Vagina (tissue), 2 donors: ENCODE measurements around the gene BSND. TPM values are rescaled to one million over a fixed set of nuclear protein-coding genes. Genes with fewer than 3 reads are reported as not detected.

Experiments used
- DNase-seq, 2 donors: peaks; one replicate each; pipeline ENCODE4 v3.0.0-alpha.2; 2017; ENCODE audit errors: extremely low spot score in 2 of 2
- H3K27ac ChIP-seq: fragments of 200-600 bp; sonication (generic); one replicate; pipeline ENCODE4 v1.5.1; 2019
- H3K27me3 ChIP-seq: fragments of 200-600 bp; sonication (generic); one replicate; pipeline ENCODE4 v1.5.1; 2019
- H3K36me3 ChIP-seq, 2 donors: fragments of 200-600 bp; sonication (generic); one replicate each; pipeline ENCODE4 v1.5.1; 2017 to 2019
- H3K4me1 ChIP-seq: fragments of 200-600 bp; sonication (generic); one replicate; pipeline ENCODE4 v1.5.1; 2019
- H3K4me3 ChIP-seq, 2 donors: fragments of 200-600 bp; sonication (generic); 1 replicate in 1 of 2; 2 replicates in 1 of 2; pipeline ENCODE4 v1.5.1; 2016 to 2019
- H3K9me3 ChIP-seq: fragments of 200-600 bp; sonication (generic); one replicate; pipeline ENCODE4 v1.5.1; 2019
- CTCF ChIP-seq, 3 experiments: fragments of 450-650 bp in 2 of 3; fragments of 200-600 bp in 1 of 3; sonication (generic) in 1 of 3; IDR thresholded peaks; one replicate each; pipeline ENCODE4 v1.5.1; 2017 to 2019; ENCODE audit warnings: antibody characterized with exemption in 3 of 3, mild to moderate bottlenecking in 2 of 3, moderate library complexity in 2 of 3
- POLR2A ChIP-seq, 2 donors: fragments of 450-650 bp; IDR thresholded peaks; one replicate each; pipeline ENCODE4 v1.6.1; 2017; ENCODE audit warnings: antibody characterized with exemption in 2 of 2, mild to moderate bottlenecking in 2 of 2, moderate library complexity in 2 of 2
- POLR2AphosphoS5 ChIP-seq, 2 donors: sonication (generic); formaldehyde crosslinking; IDR thresholded peaks; one replicate each; pipeline ENCODE4 v1.9.0; 2017; ENCODE audit warnings: antibody characterized with exemption in 2 of 2, mild to moderate bottlenecking in 2 of 2, low read depth in 1 of 2; ENCODE audit not compliant: insufficient read depth in 1 of 2
- intact Hi-C: fragments of 100-400 bp; cut with DNase I; formaldehyde crosslinking; loops from one replicate; pipeline ENCODE4 v1.15.1; 2023
- total RNA-seq: library from RNA; depleted of rRNA; stranded (reverse); fragments of >200 nt; gene quantifications from one replicate; pipeline ENCODE4 v1.2.3, GENCODE V29; 2016

The BSND gene
- total RNA-seq, 1 donor from 2014 or later = not detected

DNA sequence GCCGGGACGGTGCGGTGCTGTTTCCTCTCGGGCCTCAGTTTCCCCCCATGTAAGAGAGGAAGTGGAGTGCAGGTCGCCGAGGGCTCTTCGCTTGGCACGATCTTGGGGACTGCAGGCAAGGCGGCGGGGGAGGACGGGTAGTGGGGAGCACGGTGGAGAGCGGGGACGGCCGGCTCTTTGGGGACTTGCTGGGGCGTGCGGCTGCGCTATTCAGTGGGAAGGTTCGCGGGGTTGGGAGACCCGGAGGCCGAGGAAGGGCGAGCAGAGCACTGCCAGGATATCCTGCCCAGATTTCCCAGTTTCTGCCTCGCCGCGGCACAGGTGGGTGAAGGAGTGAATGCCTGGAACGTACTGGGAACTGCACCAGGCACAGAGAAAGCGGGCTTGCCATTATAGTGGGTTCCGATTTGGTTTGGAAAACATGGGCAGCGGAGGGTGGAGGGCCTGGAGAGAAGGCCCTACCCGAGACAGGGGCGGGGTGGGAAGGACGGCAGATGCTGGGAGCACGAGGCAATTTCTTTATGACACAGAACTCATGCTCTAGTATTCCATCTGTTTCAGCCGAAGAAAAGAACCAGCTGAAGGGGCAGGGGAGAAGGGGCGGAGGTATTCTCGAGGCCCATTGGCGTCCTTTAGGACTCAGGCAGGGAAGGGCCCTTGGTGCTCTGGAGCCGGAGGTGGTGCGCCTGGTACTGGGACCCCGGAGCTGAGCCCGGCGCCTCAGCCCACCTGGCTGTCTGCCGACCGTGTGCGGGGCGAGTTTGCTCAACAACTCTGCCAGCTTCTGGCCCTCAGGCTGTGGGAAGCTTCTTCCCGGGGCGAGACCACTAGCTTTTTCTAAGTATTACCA lies 41.6 kb downstream of the BSND start:
- intact Hi-C loops = no loop called here

GRCh38 chr1:55040933-55041494 lies 42.3 kb downstream of the BSND start:
- intact Hi-C loops = no loop called here
- H3K4me3 ChIP-seq = no peak overlapping the region
- H3K4me1 ChIP-seq = peaks cover 20% of the 10 kb centered on the region
- TF ChIP-seq POLR2A (IDR thresholded peaks at IDR 0.05) (no peak), CTCF (IDR thresholded peaks at IDR 0.05) (no peak), POLR2AphosphoS5 (IDR thresholded peaks at IDR 0.05; ENCODE audit: insufficient read depth in 1 of 2, low read depth in 1 of 2) (no peak)
- no peaks in the 10 kb centered on the region for H3K36me3 ChIP-seq
- H3K9me3 ChIP-seq = no peaks in the 10 kb centered on the region
- no peak for DNase-seq
- H3K27me3 ChIP-seq = no peaks in the 10 kb centered on the region
- H3K27ac ChIP-seq = no peak overlapping the region

More for the DNA sequence above, 41.6 kb downstream of the BSND start:
- Histone ChIP-seq H3K4me1 (peaks cover 20% of the 10 kb centered on the region), H3K27me3 (no peaks in the 10 kb centered on the region), H3K4me3 (peak overlapping the region; percentile 23 to 28), H3K27ac (no peak overlapping the region), H3K36me3 (no peaks in the 10 kb centered on the region), H3K9me3 (no peaks in the 10 kb centered on the region)
- no peak for TF ChIP-seq POLR2A (IDR thresholded peaks at IDR 0.05)
- no peak for TF ChIP-seq POLR2AphosphoS5 (IDR thresholded peaks at IDR 0.05; ENCODE audit: insufficient read depth in 1 of 2, low read depth in 1 of 2)
- no peak for TF ChIP-seq CTCF (IDR thresholded peaks at IDR 0.05)
- DNase-seq = no peak

DNA sequence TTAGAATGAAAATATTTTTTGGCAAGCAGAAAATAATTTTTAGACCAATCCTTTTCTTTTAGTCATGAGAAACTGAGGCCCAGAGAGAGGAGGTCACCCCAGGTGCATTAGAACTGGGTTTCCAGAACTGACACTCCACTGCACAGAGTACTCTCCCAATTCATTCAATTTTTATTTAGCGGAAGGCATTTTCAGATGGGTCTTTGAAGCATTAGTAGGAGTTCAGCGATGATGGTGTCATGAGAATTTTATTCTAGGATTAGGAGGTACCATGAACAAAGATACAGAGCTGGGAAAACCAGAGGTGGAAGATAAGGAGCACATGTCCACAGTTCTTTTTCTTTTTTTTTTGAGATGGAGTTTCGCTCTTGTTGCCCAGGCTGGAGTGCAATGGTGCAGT lies 42.9 kb downstream of the BSND start:
- no peaks in the 10 kb centered on the region for H3K9me3 ChIP-seq
- peaks cover 20% of the 10 kb centered on the region for H3K4me1 ChIP-seq
- no peaks in the 10 kb centered on the region for H3K36me3 ChIP-seq
- H3K4me3 ChIP-seq = no peak overlapping the region
- intact Hi-C loops = no loop called here
- no peak for DNase-seq
- no peak overlapping the region for H3K27ac ChIP-seq
- H3K27me3 ChIP-seq = no peaks in the 10 kb centered on the region
- TF ChIP-seq POLR2AphosphoS5 (IDR thresholded peaks at IDR 0.05; ENCODE audit: insufficient read depth in 1 of 2, low read depth in 1 of 2) = no peak
- TF ChIP-seq POLR2A (IDR thresholded peaks at IDR 0.05) = no peak
- TF ChIP-seq CTCF (IDR thresholded peaks at IDR 0.05) = no peak

DNA sequence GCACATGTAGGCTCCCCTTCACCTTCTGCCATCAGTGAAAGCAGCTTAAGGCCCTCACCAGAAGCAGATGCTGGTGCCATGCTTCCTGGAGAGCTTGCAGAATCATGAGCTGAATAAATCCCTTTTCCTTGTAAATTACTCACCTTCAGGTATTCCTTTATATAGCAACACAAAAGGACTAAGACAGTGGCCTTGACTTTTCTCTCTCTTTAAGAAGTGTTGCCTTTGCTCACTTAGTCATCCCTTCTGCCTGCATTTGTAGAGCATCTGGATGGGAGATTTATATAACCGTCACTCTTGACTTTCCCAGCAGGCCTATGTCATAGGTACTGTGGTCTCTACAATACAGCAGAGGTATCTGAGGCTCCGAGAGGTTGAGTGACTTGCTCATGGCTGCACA lies 44.3 kb downstream of the BSND start:
- intact Hi-C loops = no loop called here
- no peaks in the 10 kb centered on the region for H3K27me3 ChIP-seq
- H3K9me3 ChIP-seq = no peaks in the 10 kb centered on the region
- TF ChIP-seq CTCF (IDR thresholded peaks at IDR 0.05) = no peak
- no peak for TF ChIP-seq POLR2AphosphoS5 (IDR thresholded peaks at IDR 0.05; ENCODE audit: insufficient read depth in 1 of 2, low read depth in 1 of 2)
- H3K27ac ChIP-seq = no peak overlapping the region
- H3K36me3 ChIP-seq = no peaks in the 10 kb centered on the region
- peaks cover 20% of the 10 kb centered on the region for H3K4me1 ChIP-seq
- H3K4me3 ChIP-seq = no peak overlapping the region
- DNase-seq = no peak

- TF ChIP-seq CTCF (IDR thresholded peaks at IDR 0.05) (no peak), POLR2A (IDR thresholded peaks at IDR 0.05) (no peak), POLR2AphosphoS5 (IDR thresholded peaks at IDR 0.05; ENCODE audit: insufficient read depth in 1 of 2, low read depth in 1 of 2) (no peak)
- H3K9me3 ChIP-seq = no peaks in the 10 kb centered on the region
- intact Hi-C loops = no loop called here
- no peak overlapping the region for H3K27ac ChIP-seq
- peaks cover 20% of the 10 kb centered on the region for H3K4me1 ChIP-seq
- no peaks in the 10 kb centered on the region for H3K36me3 ChIP-seq
- H3K27me3 ChIP-seq = no peaks in the 10 kb centered on the region
- H3K4me3 ChIP-seq = no peak overlapping the region
- DNase-seq = no peak
These were observed 45.0 kb downstream of the BSND start for GRCh38 chr1:55043726-55044125.
